IPS-20b (cell line): ENCODE data around the gene RAD9A.
"Not testable (repeated sequence)": the region's sequence is repeated elsewhere in the genome, so short reads cannot be mapped to it uniquely, and the experiment has no call there.

ENCODE experiments used
- H3K27ac ChIP-seq: one replicate; pipeline ENCODE4 v1.5.1; 2013; ENCODE audit warnings: low read length
- H3K27me3 ChIP-seq: 2 replicates; pipeline ENCODE4 v1.6.1; 2013; ENCODE audit warnings: mild to moderate bottlenecking, low read length, inconsistent platforms; ENCODE audit not compliant: insufficient read depth
- H3K36me3 ChIP-seq: 2 replicates; pipeline ENCODE4 v1.6.1; 2013; ENCODE audit warnings: low read depth, mild to moderate bottlenecking, inconsistent platforms, low read length, moderate library complexity; ENCODE audit not compliant: insufficient read depth
- H3K4me1 ChIP-seq: 2 replicates; pipeline ENCODE4 v1.6.1; 2013; ENCODE audit warnings: mild to moderate bottlenecking, control low read depth, inconsistent platforms, low read length, moderate library complexity; ENCODE audit not compliant: insufficient read depth
- H3K4me3 ChIP-seq: 2 replicates; pipeline ENCODE4 v1.5.1; 2013; ENCODE audit warnings: mild to moderate bottlenecking, low read length, inconsistent platforms
- H3K9ac ChIP-seq: 2 replicates; pipeline ENCODE4 v1.6.1; 2013; ENCODE audit warnings: low read depth, mild to moderate bottlenecking, inconsistent platforms, low read length, moderate library complexity
- H3K9me3 ChIP-seq: 2 replicates; pipeline ENCODE4 v1.6.1; 2013; ENCODE audit warnings: mild to moderate bottlenecking, low read depth, low read length, inconsistent platforms; ENCODE audit not compliant: insufficient read depth

RAD9A gene

GRCh38 chr11:67418476-67419281 is 26.9 kb downstream of the RAD9A start:
- Histone ChIP-seq H3K4me1 (0 out of 2 replicates have a peak, but pooled peaks cover 3% of the 10 kb centered on the region), H3K9me3 (no peaks in the 10 kb centered on the region), H3K27me3 (peaks cover 27% of the 10 kb centered on the region), H3K36me3 (no peaks in the 10 kb centered on the region), H3K9ac (no peak overlapping the region), H3K27ac (no peak overlapping the region), H3K4me3 (no peak overlapping the region)

DNA sequence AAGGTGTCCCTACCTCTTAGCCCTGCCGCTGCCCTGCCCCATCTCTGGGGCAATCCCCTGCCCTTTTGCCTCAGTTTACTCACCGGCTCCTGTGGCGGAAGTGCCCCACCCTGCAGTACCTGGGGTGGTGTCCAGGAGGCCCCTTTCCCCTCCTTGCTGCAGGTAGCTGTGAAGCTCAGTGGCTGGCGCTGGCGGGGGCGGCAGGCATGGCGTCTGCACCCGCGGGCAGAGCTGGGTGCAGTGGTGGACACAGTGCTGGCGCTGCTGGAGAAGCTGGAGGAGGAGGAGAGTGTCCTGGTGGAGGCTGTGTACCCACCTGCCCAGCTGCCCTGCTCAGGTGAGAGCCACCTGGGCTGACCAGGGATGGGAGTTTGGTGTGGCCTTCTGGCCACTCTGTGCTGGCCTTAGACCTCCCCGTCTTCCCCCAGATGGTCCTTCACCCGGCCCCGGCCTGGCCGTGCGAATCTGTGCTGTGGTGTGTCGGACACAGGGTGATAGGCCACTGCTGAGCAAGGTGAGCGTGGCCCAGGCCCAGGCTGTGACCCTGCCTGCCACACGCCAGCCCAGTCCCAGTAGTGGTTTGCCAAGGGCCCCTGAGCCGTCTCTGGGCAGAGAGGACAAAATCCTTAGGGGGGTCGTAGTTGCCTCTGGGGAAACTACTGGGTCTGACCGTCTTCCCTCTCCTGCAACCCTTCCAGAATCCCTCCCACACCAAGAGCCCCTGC is 27.7 kb downstream of the RAD9A start:
- peak overlapping the region; percentile 63; the same call in 1 of the 2 replicates for H3K4me3 ChIP-seq
- peaks cover 25% of the 10 kb centered on the region for H3K27me3 ChIP-seq
- H3K9me3 ChIP-seq = no peaks in the 10 kb centered on the region
- 0 out of 2 replicates have a peak, but pooled peaks cover 3% of the 10 kb centered on the region for H3K4me1 ChIP-seq
- no peaks in the 10 kb centered on the region for H3K36me3 ChIP-seq
- H3K9ac ChIP-seq = no peak overlapping the region; the same call in 1 of the 2 replicates
- no peak overlapping the region for H3K27ac ChIP-seq

GRCh38 chr11:67420147-67420645 is 28.4 kb downstream of the RAD9A start:
- Histone ChIP-seq H3K27me3 (peaks cover 18% of the 10 kb centered on the region), H3K36me3 (no peaks in the 10 kb centered on the region), H3K4me3 (peak overlapping the region; percentile 63), H3K27ac (no peak overlapping the region), H3K9me3 (no peaks in the 10 kb centered on the region), H3K9ac (peak overlapping the region; percentile 21; the same call in 1 of the 2 replicates), H3K4me1 (0 out of 2 replicates have a peak, but pooled peaks cover 3% of the 10 kb centered on the region)

DNA sequence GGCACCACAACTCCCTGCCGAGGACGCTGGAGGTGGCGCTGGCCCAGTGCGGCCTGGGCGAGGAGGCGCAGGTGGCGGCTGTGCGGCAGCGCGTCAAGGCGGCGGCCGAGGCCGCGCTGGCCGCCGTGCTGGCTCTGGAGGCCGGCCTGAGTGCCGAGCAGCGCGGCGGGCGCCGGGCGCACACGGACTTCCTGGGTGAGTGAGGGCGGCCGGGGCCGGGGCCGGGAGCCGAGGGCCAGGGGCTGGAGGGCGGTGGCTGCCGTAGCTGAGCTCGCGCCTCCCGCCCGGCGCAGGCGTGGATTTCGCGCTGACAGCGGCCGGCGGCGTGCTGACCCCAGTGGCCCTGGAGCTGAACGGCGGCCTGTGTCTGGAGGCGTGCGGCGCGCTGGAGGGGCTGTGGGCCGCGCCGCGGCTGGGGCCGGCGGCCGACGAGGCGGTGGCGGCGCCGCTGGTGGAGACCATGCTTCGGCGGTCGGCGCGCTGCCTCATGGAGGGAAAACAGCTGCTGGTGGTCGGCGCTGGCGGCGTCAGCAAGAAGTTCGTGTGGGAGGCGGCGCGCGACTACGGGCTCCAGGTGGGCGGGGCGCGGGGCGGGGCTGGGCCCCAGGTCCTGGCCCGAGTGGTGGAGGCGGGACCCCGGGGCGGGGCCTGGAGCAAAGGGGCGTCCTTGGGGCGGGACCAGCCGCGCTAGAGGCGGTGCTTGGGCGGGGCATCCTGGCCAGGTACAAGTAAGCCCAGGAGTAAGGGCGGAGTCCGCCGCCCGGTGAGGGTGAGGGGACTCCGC is 29.1 kb downstream of the RAD9A start:
- Histone ChIP-seq H3K27ac (no peak overlapping the region), H3K27me3 (peaks cover 16% of the 10 kb centered on the region), H3K9me3 (no peaks in the 10 kb centered on the region), H3K36me3 (no peaks in the 10 kb centered on the region), H3K9ac (peak overlapping the region; percentile 21; the same call in 1 of the 2 replicates), H3K4me3 (peak overlapping the region; percentile 63), H3K4me1 (0 out of 2 replicates have a peak, but pooled peaks cover 3% of the 10 kb centered on the region)

GRCh38 chr11:67421430-67422031 is 29.7 kb downstream of the RAD9A start:
- no peaks in the 10 kb centered on the region for H3K4me1 ChIP-seq
- H3K27ac ChIP-seq = no peak overlapping the region
- H3K9me3 ChIP-seq = no peaks in the 10 kb centered on the region
- peak overlapping the region; percentile 50; the same call in 1 of the 2 replicates for H3K4me3 ChIP-seq
- no peak overlapping the region for H3K9ac ChIP-seq
- H3K36me3 ChIP-seq = no peaks in the 10 kb centered on the region
- H3K27me3 ChIP-seq = peaks cover 9% of the 10 kb centered on the region

DNA sequence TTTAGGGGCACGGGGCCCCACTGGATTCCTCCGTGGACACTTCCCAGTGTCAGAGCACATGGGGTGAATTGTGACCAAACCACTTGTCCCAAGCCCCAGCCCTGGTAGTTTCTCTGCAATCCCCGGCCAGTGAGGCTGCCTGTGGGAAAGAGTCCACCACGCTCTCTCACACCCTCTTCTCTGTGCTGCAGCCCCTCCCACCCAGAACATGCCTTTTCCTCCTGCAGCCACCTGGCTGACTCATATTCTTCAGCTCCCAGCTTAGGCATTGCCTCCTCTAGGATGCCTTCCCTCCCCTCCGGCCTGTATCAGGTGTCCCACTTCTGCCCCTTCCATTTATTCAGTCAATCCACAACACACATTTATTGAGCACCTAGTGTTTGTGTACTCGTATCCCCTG is 31.1 kb downstream of the RAD9A start:
- Histone ChIP-seq H3K4me1 (no peaks in the 10 kb centered on the region; the same call in 1 of the 2 replicates), H3K4me3 (no peak overlapping the region), H3K9ac (no peak overlapping the region), H3K36me3 (no peaks in the 10 kb centered on the region), H3K27ac (no peak overlapping the region), H3K9me3 (no peaks in the 10 kb centered on the region), H3K27me3 (peaks cover 9% of the 10 kb centered on the region)

DNA sequence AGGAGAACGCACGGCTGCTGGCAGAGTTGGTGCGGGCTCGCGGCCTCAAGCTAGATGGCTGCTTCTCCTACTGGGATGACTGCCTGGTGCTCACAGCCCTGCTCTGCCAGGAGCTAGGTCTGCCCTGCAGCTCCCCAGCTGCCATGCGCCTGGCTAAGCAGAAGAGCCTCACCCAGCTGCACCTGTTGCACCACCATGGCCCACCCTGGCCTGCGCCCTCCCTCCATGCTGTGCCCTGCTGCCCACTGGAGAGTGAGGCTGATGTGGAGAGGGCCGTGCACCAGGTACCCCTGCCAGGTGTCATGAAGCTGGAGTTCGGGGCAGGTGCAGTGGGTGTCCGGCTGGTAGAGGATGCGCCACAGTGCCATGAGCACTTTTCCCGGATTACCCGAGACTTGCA is 31.7 kb downstream of the RAD9A start:
- H3K27ac ChIP-seq = no peak overlapping the region
- H3K9ac ChIP-seq = no peak overlapping the region
- H3K36me3 ChIP-seq = no peaks in the 10 kb centered on the region
- no peak overlapping the region for H3K4me3 ChIP-seq
- no peaks in the 10 kb centered on the region for H3K9me3 ChIP-seq
- H3K27me3 ChIP-seq = peaks cover 9% of the 10 kb centered on the region
- H3K4me1 ChIP-seq = no peaks in the 10 kb centered on the region; the same call in 1 of the 2 replicates

GRCh38 chr11:67423891-67424613 is 32.3 kb downstream of the RAD9A start:
- H3K4me1 ChIP-seq = no peaks in the 10 kb centered on the region; the same call in 1 of the 2 replicates
- H3K27me3 ChIP-seq = peaks cover 9% of the 10 kb centered on the region
- H3K4me3 ChIP-seq = no peak overlapping the region
- H3K9me3 ChIP-seq = no peaks in the 10 kb centered on the region
- H3K27ac ChIP-seq = no peak overlapping the region
- H3K9ac ChIP-seq = no peak overlapping the region
- H3K36me3 ChIP-seq = no peaks in the 10 kb centered on the region

GRCh38 chr11:67427364-67427859 is 35.6 kb downstream of the RAD9A start:
- H3K27ac ChIP-seq = not testable (repeated sequence)

More at GRCh38 chr11:67427364-67427859, 35.6 kb downstream of the RAD9A start:
- H3K36me3 ChIP-seq = peaks cover 17% of the 10 kb centered on the region; the same call in 1 of the 2 replicates
- H3K4me1 ChIP-seq, H3K9me3 ChIP-seq, H3K27me3 ChIP-seq: not testable (repeated sequence)
- peak overlapping the region; percentile 91; the same call in 1 of the 2 replicates for H3K9ac ChIP-seq
- peak overlapping the region; percentile 89 for H3K4me3 ChIP-seq
